GM12878 (cell line): ENCODE measurements around the gene SMARCD2. TPM values are rescaled to one million over a fixed set of nuclear protein-coding genes. Genes with fewer than 3 reads are reported as not detected.

ENCODE experiments used
- ATF2 ChIP-seq: IDR thresholded peaks from 2 replicates; pipeline ENCODE4 v1.6.1; 2012; ENCODE audit warnings: low read length, inconsistent platforms
- BCL11A ChIP-seq: IDR thresholded peaks from 2 replicates; pipeline ENCODE4 v1.6.1; 2011; ENCODE audit warnings: low read depth, low read length
- DPF2 ChIP-seq: fragments of 450-650 bp; IDR thresholded peaks from 2 replicates; pipeline ENCODE4 v1.6.1; 2017; ENCODE audit warnings: mild to moderate bottlenecking
- E2F8 ChIP-seq: fragments of 450-650 bp; IDR thresholded peaks from 2 replicates; pipeline ENCODE4 v1.6.1; 2018; ENCODE audit warnings: mild to moderate bottlenecking, low read depth, moderate library complexity; ENCODE audit not compliant: partially characterized antibody
- E4F1 ChIP-seq: fragments of 450-650 bp; IDR thresholded peaks from 2 replicates; pipeline ENCODE4 v1.6.1; 2018; ENCODE audit warnings: borderline replicate concordance, mild to moderate bottlenecking; ENCODE audit not compliant: partially characterized antibody
- FOXK2 ChIP-seq: fragments of 450-650 bp; IDR thresholded peaks from 2 replicates; pipeline ENCODE4 v1.6.1; 2017; ENCODE audit warnings: mild to moderate bottlenecking, moderate library complexity
- GATAD2B ChIP-seq: fragments of 450-650 bp; conservative IDR thresholded peaks from 2 replicates; pipeline ENCODE4 v1.6.1; 2017; ENCODE audit warnings: low read depth, mild to moderate bottlenecking, moderate library complexity
- MLLT1 ChIP-seq: fragments of 450-650 bp; IDR thresholded peaks from 2 replicates; pipeline ENCODE4 v1.6.1; 2016; ENCODE audit warnings: mild to moderate bottlenecking
- NR2C1 ChIP-seq: fragments of 450-650 bp; IDR thresholded peaks from 2 replicates; pipeline ENCODE4 v1.6.1; 2017; ENCODE audit warnings: antibody characterized with exemption, mild to moderate bottlenecking, moderate library complexity
- NR2C2 ChIP-seq: IDR thresholded peaks from 2 replicates; pipeline ENCODE4 v1.6.1; 2011; ENCODE audit warnings: borderline replicate concordance, low read depth; ENCODE audit not compliant: control insufficient read depth, insufficient read length
- PKNOX1 ChIP-seq: fragments of 450-650 bp; IDR thresholded peaks from 2 replicates; pipeline ENCODE4 v1.6.1; 2016; ENCODE audit warnings: mild to moderate bottlenecking
- SP1 ChIP-seq: IDR thresholded peaks from one replicate; pipeline ENCODE4 v1.6.1; 2011; ENCODE audit warnings: low read depth, low read length
- SUZ12 ChIP-seq: fragments of 200-600 bp; sonication (generic); IDR thresholded peaks from one replicate; pipeline ENCODE4 v1.6.1; 2018; ENCODE audit warnings: antibody characterized with exemption, mild to moderate bottlenecking; ENCODE audit not compliant: unreplicated experiment
- ZNF687 ChIP-seq: fragments of 450-650 bp; IDR thresholded peaks from 2 replicates; pipeline ENCODE4 v1.6.1; 2017; ENCODE audit warnings: mild to moderate bottlenecking, moderate library complexity
- polyA plus RNA-seq, 11 experiments: library from polyadenylated mRNA; depleted of rRNA in 4 of 11; unstranded in 6 of 11; stranded (reverse) in 5 of 11; fragments of >200 nt; fragmentation: Nextera tagmentation in 4 of 11; fragmentation: Illumina TruSeq in 1 of 11; extraction: Ambion mirVana in 4 of 11; extraction: Trizol in 1 of 11; gene quantifications; 1 replicate in 1 of 11; 2 replicates in 10 of 11; pipeline versions ENCODE4 v1.2.1 to v1.2.3, GENCODE V29; 2011 to 2016; ENCODE audit warnings: inconsistent platforms in 2 of 11, missing spikeins in 2 of 11, low read depth in 1 of 11
- total RNA-seq, 4 experiments: library from RNA; depleted of rRNA in 3 of 4; stranded (reverse); fragments of >200 nt in 3 of 4; fragmentation: Illumina TruSeq in 1 of 4; extraction: Trizol in 1 of 4; gene quantifications; 2 replicates each; pipeline versions ENCODE4 v1.2.1 to v1.2.3, GENCODE V29; 2013 to 2021

Gene SMARCD2
- total and polyA plus RNA-seq, 10 of the 15 experiments (the other 5 are each of a cell fraction or from before 2014, with no cell fraction given), result 2.4 to 111 (median 63.6) TPM

GRCh38 chr17:63848834-63849689, 6.6 kb upstream of the SMARCD2 start (continued):
- TF ChIP-seq E4F1, result peak; percentile 94
- no peak for TF ChIP-seq ATF2
- TF ChIP-seq BCL11A, result no peak
- peak; percentile 96 for TF ChIP-seq ZNF687
- TF ChIP-seq SUZ12, result no peak
- TF ChIP-seq NR2C2, result no peak
- TF ChIP-seq E2F8, result peak; percentile 83
- peak; percentile 64 for TF ChIP-seq SP1
- TF ChIP-seq NR2C1, result no peak
- no peak; the same call in 1 of the 2 replicates for TF ChIP-seq DPF2
- peak; percentile 99 for TF ChIP-seq FOXK2
- TF ChIP-seq PKNOX1, result peak; percentile 33; the same call in 1 of the 2 replicates
- peak; percentile 88 for TF ChIP-seq MLLT1
- TF ChIP-seq GATAD2B, result peak; percentile 21; the same call in 1 of the 2 replicates
